SJCRH30 (cell line): ENCODE results near the gene NRSN2. TPM values are rescaled to one million over a fixed set of nuclear protein-coding genes. Genes with fewer than 3 reads are reported as not detected.

Experiments used
- DNase-seq, 2 experiments: peaks; one replicate each; pipeline ENCODE4 v3.0.0-alpha.2; 2015 to 2020
- H3K27ac ChIP-seq: fragments of 250-450 bp; sonication (Bioruptor Pico); 2 replicates; pipeline ENCODE4 v1.5.1; 2020; ENCODE audit warnings: mild to moderate bottlenecking, moderate library complexity
- H3K27me3 ChIP-seq: fragments of 250-450 bp; sonication (Bioruptor Pico); 2 replicates; pipeline ENCODE4 v1.5.1; 2020; ENCODE audit warnings: mild to moderate bottlenecking, moderate library complexity
- H3K36me3 ChIP-seq: fragments of 250-450 bp; sonication (Bioruptor Pico); 2 replicates; pipeline ENCODE4 v1.5.1; 2020; ENCODE audit warnings: mild to moderate bottlenecking, moderate library complexity
- H3K4me1 ChIP-seq: fragments of 250-450 bp; sonication (Bioruptor Pico); 2 replicates; pipeline ENCODE4 v1.5.1; 2020; ENCODE audit warnings: mild to moderate bottlenecking, moderate library complexity
- H3K4me3 ChIP-seq: fragments of 250-450 bp; sonication (Bioruptor Pico); 2 replicates; pipeline ENCODE4 v1.5.1; 2020; ENCODE audit warnings: mild to moderate bottlenecking, moderate library complexity
- H3K9me3 ChIP-seq: fragments of 250-450 bp; sonication (Bioruptor Pico); replicated peaks from 2 replicates; pipeline ENCODE4 v1.5.1; 2020; ENCODE audit warnings: mild to moderate bottlenecking, moderate library complexity
- total RNA-seq: library from RNA; depleted of rRNA; stranded (reverse); fragments of >200 nt; shearing (Covaris generic); gene quantifications from 2 replicates; pipeline ENCODE4 v1.2.3, GENCODE V29; 2014; rRNA removed

NRSN2 gene, protein sequence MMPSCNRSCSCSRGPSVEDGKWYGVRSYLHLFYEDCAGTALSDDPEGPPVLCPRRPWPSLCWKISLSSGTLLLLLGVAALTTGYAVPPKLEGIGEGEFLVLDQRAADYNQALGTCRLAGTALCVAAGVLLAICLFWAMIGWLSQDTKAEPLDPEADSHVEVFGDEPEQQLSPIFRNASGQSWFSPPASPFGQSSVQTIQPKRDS
- 13.2 and 14.9 TPM in 2 replicates for total RNA-seq

DNA sequence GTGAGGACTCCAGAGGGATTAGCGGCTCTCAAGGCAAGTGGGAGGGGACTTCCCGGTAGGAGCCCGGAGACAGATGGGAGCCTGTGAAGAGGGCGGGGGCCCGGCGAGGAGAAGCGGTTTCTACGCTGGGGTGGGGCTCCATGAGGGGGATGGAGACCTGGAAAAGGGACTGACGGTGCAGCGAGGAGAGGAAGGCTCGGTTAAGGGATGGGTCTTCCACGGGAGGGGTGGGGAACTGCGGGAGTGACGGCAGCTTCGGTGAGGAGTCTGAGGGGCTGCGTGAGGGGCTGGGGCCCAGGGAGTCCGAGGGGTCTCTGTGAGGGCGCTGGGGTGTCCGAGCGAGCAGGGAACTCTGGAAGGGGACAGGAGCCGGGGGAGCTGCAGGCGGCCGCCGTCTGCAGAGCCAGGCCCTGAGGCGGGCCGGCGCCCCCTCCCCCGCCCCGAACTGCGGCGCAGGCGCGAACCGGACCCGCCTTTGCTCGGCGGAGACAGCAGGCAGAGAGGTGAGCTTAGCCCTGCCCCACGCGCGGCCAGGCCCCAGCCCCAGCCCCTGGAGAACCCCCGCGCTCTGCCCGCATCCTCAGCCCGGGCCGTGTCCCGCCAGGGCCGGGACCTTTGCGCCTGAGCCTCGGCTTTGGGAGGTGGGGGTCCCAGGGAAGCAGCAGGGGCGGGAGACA is at the start of gene NRSN2:
TSS of gene NRSN2 (plus strand) at position 472 of the 677 bp plus-strand sequence. CDS start 2,533 bp downstream, outside the sequence.
- Histone ChIP-seq H3K27me3 (no peaks in the 10 kb centered on the region), H3K4me1 (peaks cover 6% of the 10 kb centered on the region; the same call in 1 of the 2 replicates), H3K36me3 (no peaks in the 10 kb centered on the region), H3K27ac (peak within 1 kb of the TSS; percentile 90), H3K9me3 (no peaks in the 10 kb centered on the region), H3K4me3 (peak within 1 kb of the TSS; percentile 67)
- peak; percentile 76 to 79 for DNase-seq

DNA sequence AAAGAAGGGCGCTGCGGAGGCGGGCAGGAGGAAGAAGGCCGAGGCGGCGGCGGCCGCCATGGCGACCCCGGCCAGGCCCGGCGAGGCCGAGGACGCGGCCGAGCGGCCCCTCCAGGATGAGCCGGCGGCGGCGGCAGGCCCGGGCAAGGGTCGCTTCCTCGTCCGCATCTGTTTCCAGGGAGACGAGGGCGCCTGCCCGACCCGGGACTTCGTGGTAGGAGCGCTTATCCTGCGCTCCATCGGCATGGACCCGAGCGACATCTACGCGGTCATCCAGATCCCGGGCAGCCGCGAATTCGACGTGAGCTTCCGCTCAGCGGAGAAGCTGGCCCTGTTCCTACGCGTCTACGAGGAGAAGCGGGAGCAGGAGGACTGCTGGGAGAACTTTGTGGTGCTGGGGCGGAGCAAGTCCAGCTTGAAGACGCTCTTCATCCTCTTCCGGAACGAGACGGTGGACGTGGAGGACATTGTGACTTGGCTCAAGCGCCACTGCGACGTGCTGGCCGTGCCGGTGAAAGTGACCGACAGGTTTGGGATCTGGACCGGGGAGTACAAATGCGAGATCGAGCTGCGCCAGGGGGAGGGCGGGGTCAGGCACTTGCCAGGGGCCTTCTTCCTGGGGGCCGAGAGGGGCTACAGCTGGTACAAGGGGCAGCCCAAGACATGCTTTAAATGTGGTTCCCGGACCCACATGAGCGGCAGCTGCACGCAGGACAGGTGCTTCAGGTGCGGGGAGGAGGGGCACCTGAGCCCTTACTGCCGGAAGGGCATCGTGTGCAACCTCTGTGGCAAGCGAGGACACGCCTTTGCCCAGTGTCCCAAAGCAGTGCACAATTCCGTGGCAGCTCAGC is 48.8 kb upstream of the NRSN2 start:
- DNase-seq = peak; percentile 58 to 63
- no peaks in the 10 kb centered on the region for H3K4me1 ChIP-seq
- peak overlapping the region; percentile 81 for H3K4me3 ChIP-seq
- peak overlapping the region; percentile 71 for H3K27ac ChIP-seq
- H3K36me3 ChIP-seq = peaks cover 15% of the 10 kb centered on the region; the same call in 1 of the 2 replicates
- no peaks in the 10 kb centered on the region for H3K27me3 ChIP-seq
- H3K9me3 ChIP-seq = no peaks in the 10 kb centered on the region

DNA sequence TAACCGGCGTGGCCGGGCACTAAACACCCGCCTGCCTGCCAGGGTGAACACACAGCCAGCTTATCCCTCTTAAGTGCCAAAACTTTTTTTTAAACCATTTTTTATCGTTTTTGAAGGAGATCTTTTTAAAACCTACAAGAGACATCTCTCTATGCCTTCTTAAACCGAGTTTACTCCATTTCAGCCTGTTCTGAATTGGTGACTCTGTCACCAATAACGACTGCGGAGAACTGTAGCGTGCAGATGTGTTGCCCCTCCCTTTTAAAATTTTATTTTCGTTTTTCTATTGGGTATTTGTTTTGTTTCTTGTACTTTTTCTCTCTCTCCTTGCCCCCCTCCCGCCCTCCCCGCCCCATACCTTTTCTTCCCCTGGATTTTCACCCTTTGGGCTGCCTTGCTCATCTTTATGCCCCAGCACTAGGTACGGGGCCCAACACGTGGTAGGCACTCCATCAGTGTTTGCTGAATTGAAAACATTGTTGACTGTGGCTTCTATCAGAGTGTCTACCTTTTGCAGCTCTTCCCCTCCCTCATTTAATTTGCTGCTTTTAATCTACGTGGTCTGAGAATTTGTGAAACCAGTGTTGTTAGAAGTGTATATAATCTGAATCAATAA is 48.0 kb upstream of the NRSN2 start:
- H3K4me1 ChIP-seq = no peaks in the 10 kb centered on the region
- no peaks in the 10 kb centered on the region for H3K9me3 ChIP-seq
- peak overlapping the region; percentile 81 for H3K4me3 ChIP-seq
- DNase-seq = no peak
- H3K27me3 ChIP-seq = no peaks in the 10 kb centered on the region
- H3K27ac ChIP-seq = no peak overlapping the region; the same call in 1 of the 2 replicates
- H3K36me3 ChIP-seq = peaks cover 15% of the 10 kb centered on the region; the same call in 1 of the 2 replicates

DNA sequence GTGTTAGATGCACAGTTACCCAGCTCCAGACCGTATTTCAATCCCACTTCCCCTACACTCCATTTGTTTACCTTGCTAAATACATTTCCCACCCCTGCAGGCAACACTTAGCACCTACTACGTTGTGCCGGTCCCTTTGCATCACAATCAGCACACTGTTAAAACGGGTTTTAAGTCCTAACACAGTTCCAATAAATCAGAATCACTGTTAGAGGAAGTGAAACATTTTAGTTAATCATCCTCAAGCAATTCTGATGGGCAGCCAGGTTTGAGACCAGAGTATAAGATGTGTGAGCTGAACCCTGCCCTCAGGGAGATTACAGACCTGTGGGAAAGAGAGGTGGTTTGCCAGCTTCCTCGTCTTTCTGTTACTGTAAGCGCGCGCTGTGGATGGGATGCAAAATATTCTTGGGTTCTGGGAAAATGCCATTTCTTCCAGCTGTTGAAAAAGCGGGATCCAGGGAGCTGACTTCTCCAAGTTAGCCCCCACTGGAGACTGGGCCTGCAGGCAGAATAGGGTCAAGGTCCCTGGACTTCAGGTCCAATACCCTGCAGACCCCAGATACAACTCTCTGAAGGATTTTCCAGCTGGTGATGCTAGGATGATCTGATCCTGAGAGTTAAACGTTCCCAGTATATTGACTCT is 46.4 kb upstream of the NRSN2 start:
- Histone ChIP-seq H3K27ac (no peak overlapping the region), H3K4me3 (no peak overlapping the region), H3K4me1 (no peaks in the 10 kb centered on the region), H3K36me3 (peaks cover 15% of the 10 kb centered on the region; the same call in 1 of the 2 replicates), H3K9me3 (no peaks in the 10 kb centered on the region), H3K27me3 (no peaks in the 10 kb centered on the region)
- DNase-seq = no peak

DNA sequence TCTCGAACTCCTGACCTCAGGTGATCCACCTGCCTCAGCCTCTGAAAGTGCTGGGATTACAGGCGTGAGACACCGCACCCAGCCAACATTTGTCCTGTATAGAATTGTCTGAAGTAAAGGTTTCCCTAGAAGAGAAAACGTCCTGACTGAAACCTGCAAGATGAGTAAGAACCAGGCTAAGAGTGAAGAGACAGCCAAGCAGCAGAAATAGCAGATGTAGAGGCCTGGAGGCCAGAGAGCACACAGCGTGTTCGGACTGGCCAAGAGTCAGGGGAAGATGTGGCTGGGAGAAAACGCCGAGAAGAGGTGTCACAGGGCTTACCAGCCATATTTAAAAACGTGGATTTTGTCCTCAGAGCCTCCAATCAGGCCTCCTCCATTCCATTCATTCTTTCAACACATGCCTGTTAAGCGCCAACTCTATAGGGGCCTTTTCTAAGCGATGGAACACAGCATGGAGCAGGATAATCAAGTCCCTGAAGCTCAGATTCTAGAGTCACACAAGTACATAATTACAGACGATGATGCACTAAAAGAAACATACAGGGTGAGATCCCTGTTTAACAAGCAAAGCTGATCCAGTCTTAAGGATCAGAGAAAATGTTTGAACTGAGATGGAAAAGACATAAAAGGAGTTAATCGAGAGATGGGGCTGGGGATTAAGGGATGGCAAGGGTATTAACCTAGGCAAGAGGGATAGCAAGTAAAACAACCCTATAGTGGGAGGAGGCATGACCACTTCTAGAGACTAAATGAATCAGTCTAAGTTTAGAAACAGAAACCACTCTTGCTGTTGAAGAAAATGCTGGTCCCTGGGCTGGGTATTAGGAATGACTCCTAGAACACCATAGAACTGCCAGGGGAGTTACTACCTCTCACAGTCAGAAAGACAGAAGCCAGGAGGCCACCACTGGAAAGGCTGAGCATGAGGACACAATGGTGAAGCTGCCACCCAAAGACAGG is 44.7 kb upstream of the NRSN2 start:
- Histone ChIP-seq H3K4me1 (no peaks in the 10 kb centered on the region), H3K4me3 (no peak overlapping the region), H3K36me3 (peaks cover 15% of the 10 kb centered on the region; the same call in 1 of the 2 replicates), H3K27me3 (no peaks in the 10 kb centered on the region), H3K27ac (no peak overlapping the region), H3K9me3 (no peaks in the 10 kb centered on the region)
- DNase-seq = no peak

DNA sequence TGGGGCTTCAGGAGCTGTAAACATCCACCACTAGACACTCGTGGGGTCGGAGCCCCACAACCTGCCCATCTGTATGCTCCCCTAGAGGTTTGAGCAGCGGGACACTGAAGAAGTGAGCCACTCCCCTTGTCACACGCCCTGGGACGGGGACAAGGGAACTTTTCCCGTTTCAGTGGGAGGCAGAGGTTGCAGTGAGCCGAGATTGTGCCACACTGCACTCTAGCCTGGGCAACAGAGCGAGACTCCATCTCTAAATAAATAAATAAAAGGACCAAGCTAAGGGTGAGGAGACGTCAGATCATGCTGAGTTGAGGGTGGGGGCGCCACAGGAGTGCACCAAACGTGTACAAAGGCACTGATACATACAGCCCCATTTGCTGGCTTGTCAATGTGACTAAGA is 41.2 kb upstream of the NRSN2 start:
- Histone ChIP-seq H3K27me3 (no peaks in the 10 kb centered on the region), H3K4me1 (peaks cover 6% of the 10 kb centered on the region), H3K4me3 (no peak overlapping the region), H3K36me3 (no peaks in the 10 kb centered on the region), H3K27ac (no peak overlapping the region), H3K9me3 (no peaks in the 10 kb centered on the region)
- DNase-seq = no peak

DNA sequence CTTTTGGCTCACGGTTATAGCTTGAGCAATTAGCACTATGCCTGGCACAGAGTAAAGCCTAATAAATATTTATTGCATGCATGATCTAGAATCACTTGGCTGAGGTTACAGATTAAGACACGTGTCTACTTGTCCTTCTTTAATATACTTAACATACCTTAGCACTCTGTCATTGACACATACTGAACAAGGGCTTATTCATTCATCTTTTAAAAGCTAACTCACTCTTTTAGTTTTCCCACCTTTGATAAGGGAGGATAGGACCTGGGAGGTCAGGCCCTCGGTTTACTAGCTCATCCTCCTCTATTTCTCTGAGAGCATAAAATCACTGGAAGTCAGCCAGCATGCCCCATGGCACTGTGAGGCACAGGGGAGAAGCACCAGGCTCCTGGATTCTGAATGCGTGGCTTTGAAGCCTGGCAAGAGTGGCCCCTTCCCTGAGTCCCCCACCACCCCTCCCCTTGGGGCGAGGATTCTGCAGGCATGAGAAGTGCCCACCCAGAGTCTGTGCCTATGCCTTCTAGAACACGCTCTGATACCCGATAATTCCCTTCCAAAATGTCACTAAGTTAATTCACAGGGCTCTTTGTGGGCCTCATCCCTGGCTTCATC is 38.4 kb upstream of the NRSN2 start:
- DNase-seq = no peak
- Histone ChIP-seq H3K4me3 (no peak overlapping the region), H3K36me3 (no peaks in the 10 kb centered on the region), H3K27me3 (no peaks in the 10 kb centered on the region), H3K4me1 (peaks cover 6% of the 10 kb centered on the region), H3K9me3 (no peaks in the 10 kb centered on the region), H3K27ac (no peak overlapping the region)

DNA sequence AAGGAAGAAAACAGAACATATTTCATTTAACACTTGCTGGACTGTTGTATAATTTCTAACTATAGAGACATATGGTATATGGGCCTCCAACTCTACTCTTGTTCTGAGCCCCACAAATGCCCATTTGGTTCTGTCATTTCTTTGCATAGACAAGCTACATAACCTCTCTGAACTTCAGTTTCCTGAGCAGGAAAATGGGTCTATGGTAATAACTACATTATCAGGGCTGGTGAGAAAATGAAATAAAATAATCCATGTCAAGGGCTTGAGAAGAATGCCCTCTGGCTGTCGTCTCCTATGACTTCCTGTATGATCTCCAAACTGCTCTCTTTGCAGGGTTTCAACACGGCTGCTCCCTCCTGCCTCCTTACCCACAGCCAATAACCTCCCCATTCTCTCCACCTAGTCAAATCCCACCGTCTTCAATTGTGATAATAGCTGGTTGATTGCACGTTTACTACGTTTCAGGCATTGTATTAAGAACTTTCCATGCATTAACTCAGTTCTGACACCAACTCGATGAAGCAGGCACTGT is 37.5 kb upstream of the NRSN2 start:
- peak; percentile 14 to 57 for DNase-seq
- Histone ChIP-seq H3K9me3 (no peaks in the 10 kb centered on the region), H3K27me3 (no peaks in the 10 kb centered on the region), H3K4me3 (peak overlapping the region; percentile 60), H3K36me3 (no peaks in the 10 kb centered on the region), H3K4me1 (peaks cover 6% of the 10 kb centered on the region), H3K27ac (peak overlapping the region; percentile 87)

DNA sequence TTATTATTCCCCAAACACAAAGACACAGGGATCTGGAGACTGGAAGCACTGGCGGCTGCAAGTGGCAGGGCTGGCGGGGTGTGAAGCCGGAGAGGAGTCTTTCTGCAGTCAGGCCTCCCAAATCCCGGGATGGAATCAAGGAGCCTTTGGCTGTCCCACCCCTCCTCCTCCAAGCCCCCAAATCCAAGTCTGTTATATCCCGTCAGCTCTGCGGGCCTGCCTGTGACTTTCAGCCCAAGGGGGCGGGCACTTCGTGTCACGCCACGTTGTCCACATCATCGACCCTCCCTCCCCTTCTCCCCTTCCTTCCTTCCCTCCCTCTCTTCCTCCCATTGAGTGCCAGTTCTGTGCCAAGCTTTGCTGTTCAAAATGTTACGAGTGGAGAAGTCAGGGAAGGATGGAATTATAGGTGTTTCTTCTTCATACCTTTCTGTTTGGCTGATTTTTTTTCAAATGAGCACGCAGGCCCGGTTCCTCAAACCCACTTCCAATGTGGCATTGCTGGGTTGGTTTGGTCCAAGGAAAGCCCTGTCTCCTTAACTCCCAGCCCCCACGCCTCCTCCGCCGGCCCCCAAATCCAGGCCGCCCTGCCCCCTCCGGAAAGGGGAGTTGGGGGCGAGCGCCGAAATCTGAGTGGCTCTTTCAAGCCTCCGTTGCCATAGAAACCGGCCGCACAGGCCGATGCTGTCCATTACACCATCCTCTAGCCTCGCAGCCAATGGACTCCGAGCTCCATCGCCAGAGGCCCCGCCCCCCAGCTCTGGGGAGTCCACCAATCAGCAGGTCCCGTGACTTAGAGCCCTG is 36.9 kb upstream of the NRSN2 start:
- Histone ChIP-seq H3K9me3 (no peaks in the 10 kb centered on the region), H3K27me3 (no peaks in the 10 kb centered on the region), H3K27ac (peak overlapping the region; percentile 87), H3K4me3 (peak overlapping the region; percentile 60), H3K36me3 (no peaks in the 10 kb centered on the region), H3K4me1 (peaks cover 6% of the 10 kb centered on the region)
- peak; percentile 99 to 100 for DNase-seq

DNA sequence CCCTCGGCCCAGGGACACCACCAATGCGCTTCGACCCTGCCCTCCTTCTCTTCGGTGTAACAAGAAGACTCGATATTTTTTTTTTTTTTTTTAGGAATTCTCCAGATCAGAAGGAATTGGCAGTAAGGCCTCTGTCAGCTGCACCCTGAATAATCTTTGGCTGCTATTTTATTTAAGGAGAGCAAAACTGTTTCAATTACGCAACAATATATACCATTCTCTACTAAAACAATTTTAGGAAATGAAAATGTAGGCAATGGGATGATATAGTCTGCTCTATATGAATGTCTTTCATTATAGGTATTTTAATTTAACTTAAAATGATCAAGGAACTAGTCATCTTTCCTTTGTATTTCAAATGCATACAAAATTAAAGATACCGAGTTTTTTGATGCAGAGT is 36.3 kb upstream of the NRSN2 start:
- Histone ChIP-seq H3K36me3 (no peaks in the 10 kb centered on the region), H3K9me3 (no peaks in the 10 kb centered on the region), H3K27me3 (no peaks in the 10 kb centered on the region), H3K27ac (no peak overlapping the region), H3K4me3 (peak overlapping the region; percentile 18; the same call in 1 of the 2 replicates), H3K4me1 (peaks cover 6% of the 10 kb centered on the region)
- no peak for DNase-seq

DNA sequence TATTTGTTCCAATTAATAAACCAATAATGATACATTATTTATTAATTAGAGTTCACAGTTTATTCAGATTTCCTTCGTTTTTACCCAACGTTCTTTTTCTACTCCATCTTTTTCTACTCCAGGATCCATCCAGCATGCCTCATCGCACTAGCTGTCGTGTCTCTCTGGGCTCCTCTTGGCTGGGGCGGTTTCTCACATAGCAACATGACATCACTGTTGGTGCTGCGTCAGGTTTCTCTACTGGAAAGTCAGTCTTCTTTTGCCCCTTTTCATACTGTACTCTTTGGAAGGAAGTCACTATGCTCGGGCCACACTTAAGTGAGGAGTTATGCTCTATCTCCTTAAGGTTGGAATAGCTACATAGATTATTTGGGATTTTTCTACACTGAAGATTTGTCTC is 35.3 kb upstream of the NRSN2 start:
- no peaks in the 10 kb centered on the region for H3K9me3 ChIP-seq
- H3K4me1 ChIP-seq = peaks cover 6% of the 10 kb centered on the region
- no peaks in the 10 kb centered on the region for H3K27me3 ChIP-seq
- H3K36me3 ChIP-seq = no peaks in the 10 kb centered on the region
- H3K27ac ChIP-seq = no peak overlapping the region
- DNase-seq = no peak
- H3K4me3 ChIP-seq = no peak overlapping the region

DNA sequence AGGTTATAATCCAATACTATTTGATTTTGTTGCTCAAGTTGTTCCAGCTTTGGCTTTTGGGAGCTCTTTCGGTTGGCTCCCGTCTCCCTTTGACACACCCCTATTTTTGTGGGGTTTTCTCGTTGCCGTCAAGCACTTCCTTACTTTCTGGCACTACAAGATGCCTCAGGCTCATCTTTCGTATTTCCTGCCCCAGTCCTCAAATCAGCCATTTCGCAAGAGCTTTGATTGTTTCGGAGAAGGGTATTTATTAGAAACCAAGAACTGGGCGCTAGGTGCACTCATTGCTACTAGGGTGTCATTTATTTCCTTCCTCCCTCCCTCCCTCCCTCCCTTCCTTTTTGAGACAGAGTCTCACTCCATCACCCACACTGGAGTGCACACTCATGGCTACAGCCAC is 34.8 kb upstream of the NRSN2 start:
- Histone ChIP-seq H3K9me3 (no peaks in the 10 kb centered on the region), H3K4me3 (no peak overlapping the region), H3K27ac (no peak overlapping the region), H3K4me1 (peaks cover 6% of the 10 kb centered on the region), H3K27me3 (no peaks in the 10 kb centered on the region), H3K36me3 (no peaks in the 10 kb centered on the region)
- DNase-seq = no peak
